Measurements from ENCODE around the gene NELFE. TPM values are rescaled to one million over a fixed set of nuclear protein-coding genes. Genes with fewer than 3 reads are reported as not detected.
A peak's percentile ranks its signal among the peaks of the same experiment; 100 is the strongest.

NELFE gene
- total RNA-seq, 1 experiment from 2014 or later = 141 TPM

GRCh38 chr6:31972709-31973350 lies 14.1 kb upstream of the NELFE start:
- DNase-seq (ENCODE audit: low spot score) = no peak

GRCh38 chr6:31971993-31972708 lies 13.4 kb upstream of the NELFE start, which contains the start of gene DXO:
DXO (minus strand) TSS chr6:31972138; CDS start chr6:31971675, 463 bp downstream.
- DNase-seq (ENCODE audit: low spot score) = peak; percentile 99

GRCh38 chr6:31971279-31971992 lies 12.7 kb upstream of the NELFE start:
- no peak for DNase-seq (ENCODE audit: low spot score)

DNA sequence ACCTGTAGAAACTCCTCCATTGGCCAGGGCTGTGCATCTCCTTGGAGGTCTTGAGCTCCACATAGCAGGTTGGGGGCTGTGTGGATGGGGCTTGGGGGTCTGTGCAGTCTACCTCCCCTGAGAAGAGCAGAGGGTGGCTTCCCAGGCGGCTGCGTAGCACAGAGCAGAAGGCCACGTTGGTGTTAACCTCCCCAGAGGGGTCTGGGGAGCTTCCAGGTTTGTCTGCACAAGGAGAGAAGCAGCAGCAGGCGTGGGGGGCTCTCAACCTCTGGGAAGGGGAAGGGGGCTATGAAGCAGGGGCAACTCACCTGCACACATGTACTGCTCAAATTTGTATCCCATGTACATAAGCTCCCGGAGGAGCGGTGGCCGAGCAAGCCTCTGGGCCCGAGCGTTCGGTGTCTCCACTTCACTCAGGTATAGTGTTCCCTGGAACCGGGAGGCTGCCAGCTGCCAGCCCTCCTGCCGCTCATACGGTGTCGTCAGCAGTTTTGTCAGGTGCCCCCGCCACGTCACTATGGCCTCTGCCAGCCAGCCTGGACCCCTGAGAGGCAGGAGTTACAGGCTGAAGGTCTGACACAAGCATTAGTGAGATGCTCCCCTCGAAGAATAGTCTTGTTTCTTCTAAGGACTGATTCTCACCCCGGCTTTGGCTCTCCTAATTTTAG lies 12.0 kb upstream of the NELFE start:
- DNase-seq (ENCODE audit: low spot score) = no peak

GRCh38 chr6:31969712-31970603 lies 11.2 kb upstream of the NELFE start:
- DNase-seq (ENCODE audit: low spot score) = no peak

DNA sequence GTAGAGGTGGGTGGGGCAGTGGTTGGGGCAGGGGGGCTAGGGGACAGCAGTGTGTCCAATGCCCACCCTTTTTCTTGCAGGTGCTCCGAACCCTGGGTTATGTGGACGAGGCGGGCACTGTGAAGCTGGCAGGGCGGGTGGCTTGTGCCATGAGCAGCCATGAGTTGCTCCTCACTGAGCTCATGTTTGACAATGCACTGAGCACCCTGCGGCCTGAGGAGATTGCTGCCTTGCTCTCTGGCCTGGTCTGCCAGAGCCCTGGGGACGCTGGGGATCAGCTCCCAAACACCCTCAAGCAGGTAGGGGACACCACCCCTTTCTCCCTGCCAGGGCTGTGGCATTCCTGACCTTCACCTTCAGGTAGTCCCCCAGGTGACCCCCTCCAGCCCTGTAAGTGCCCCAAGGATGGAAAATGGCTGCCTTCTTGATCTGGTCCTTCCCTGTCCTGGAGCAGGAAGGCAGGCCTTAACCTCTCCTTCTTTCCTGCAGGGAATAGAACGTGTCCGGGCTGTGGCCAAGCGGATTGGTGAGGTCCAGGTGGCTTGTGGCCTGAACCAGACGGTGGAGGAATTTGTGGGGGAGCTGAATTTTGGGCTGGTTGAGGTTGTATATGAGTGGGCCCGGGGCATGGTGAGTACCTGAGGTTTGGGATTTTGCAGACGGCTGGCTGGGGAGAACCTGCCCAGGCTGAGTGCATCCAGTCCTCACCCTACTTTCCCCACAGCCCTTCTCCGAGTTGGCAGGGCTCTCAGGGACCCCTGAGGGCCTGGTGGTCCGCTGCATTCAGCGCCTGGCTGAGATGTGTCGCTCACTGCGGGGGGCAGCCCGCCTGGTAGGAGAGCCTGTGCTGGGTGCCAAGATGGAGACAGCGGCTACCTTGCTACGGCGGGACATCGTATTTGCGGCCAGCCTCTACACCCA lies 10.3 kb upstream of the NELFE start:
- no peak for DNase-seq (ENCODE audit: low spot score)

GRCh38 chr6:31968326-31968725 lies 9.6 kb upstream of the NELFE start:
- DNase-seq (ENCODE audit: low spot score) = no peak

GRCh38 chr6:31967926-31968320 lies 9.2 kb upstream of the NELFE start:
- DNase-seq (ENCODE audit: low spot score) = no peak

GRCh38 chr6:31966997-31967925 lies 8.5 kb upstream of the NELFE start:
- no peak for DNase-seq (ENCODE audit: low spot score)

DNA sequence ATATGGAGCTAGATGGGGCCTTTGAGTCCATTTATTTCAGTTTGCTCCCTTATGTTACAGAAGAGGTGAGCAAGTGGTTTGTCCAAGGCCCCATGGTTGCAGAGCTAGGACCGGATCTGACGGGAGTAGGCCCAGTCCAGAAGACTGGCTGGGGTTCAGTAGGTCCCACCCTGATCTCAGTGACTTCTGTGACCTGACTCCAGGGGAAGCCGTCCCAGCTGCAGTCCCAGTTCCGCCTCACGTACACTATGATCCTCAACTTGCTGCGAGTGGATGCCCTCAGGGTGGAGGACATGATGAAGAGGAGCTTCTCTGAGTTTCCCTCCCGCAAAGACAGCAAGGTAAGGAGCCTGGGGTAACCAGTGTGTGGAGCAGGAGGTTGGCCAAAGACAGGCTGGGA lies 7.7 kb upstream of the NELFE start:
- no peak for DNase-seq (ENCODE audit: low spot score)

DNA sequence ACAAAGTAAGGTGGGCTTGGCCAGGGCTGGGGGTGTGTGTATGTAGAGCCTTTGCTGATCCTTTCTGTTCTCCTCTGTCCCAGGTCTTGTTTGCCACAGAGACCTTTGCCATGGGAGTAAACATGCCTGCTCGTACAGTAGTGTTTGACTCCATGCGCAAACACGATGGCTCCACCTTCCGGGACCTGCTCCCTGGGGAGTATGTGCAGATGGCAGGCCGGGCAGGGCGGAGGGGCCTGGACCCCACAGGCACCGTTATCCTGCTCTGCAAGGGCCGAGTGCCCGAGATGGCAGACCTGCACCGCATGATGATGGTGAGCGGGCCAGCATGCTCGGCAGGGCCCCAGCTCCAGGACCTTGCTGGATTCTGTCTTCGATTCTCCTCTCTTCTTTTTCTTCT lies 6.9 kb upstream of the NELFE start:
- no peak for DNase-seq (ENCODE audit: low spot score)

GRCh38 chr6:31963921-31964320 lies 5.2 kb upstream of the NELFE start:
- no peak for DNase-seq (ENCODE audit: low spot score)

- no peak for DNase-seq (ENCODE audit: low spot score)
Observed at GRCh38 chr6:31961616-31962015, 2.8 kb upstream of the NELFE start.

- DNase-seq (ENCODE audit: low spot score) = no peak
Observed at GRCh38 chr6:31958412-31958740, 395 bp downstream of the NELFE start.

GRCh38 chr6:31956796-31957195 lies 2.0 kb downstream of the NELFE start:
- no peak for DNase-seq (ENCODE audit: low spot score)

DNA sequence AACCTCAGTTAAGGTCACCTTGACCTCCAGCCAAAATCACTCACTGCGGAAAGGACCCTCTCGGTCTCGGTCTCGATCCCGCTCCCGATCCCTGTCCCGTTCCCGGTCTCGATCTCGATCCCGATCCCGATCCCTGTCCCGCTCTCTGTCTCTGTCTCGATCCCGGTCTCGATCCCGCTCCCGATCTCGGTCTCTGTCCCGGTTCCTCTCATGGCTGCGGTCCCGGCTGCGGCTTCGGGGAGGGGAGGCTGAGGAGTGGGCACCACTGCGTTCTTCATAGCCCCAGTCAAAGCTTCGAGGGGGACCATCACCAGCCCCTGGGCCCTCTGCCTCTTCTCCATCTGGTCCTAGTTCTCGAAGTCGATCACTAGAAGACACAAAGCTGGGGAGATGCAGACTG lies 4.3 kb downstream of the NELFE start:
- no peak for DNase-seq (ENCODE audit: low spot score)

GRCh38 chr6:31952890-31953289 lies 5.9 kb downstream of the NELFE start:
- no peak for DNase-seq (ENCODE audit: low spot score)

- peak; percentile 47 for DNase-seq (ENCODE audit: low spot score)
Observed at GRCh38 chr6:31952140-31952805, 6.5 kb downstream of the NELFE start.
